Thoracic aorta (tissue), 2 donors: ENCODE results near the gene TMEM161A. TPM values are rescaled to one million over a fixed set of nuclear protein-coding genes. Genes with fewer than 3 reads are reported as not detected.

ENCODE experiments used
- ATAC-seq: fragments of 150-250 bp; one replicate; pipeline ENCODE4 v1.8.0; 2017; ENCODE audit warnings: low read depth; ENCODE audit not compliant: insufficient number of reproducible peaks, low FRiP score
- DNase-seq: peaks from one replicate; pipeline ENCODE4 v3.0.0-alpha.2; 2020; ENCODE audit warnings: low spot score
- H3K27ac ChIP-seq, 2 donors: fragments of 200-600 bp; sonication (generic); 1 replicate in 1 of 2; 2 replicates in 1 of 2; pipeline ENCODE4 v1.5.1; 2016; ENCODE audit warnings: mild to moderate bottlenecking in 2 of 2, moderate library complexity in 2 of 2
- H3K27me3 ChIP-seq: fragments of 200-600 bp; sonication (generic); replicated peaks from 2 replicates; pipeline ENCODE4 v1.6.0; 2016; ENCODE audit warnings: mild to moderate bottlenecking; ENCODE audit not compliant: insufficient read depth
- H3K36me3 ChIP-seq: fragments of 200-600 bp; sonication (generic); one replicate; pipeline ENCODE4 v1.5.1; 2016
- H3K4me1 ChIP-seq, 2 donors: fragments of 200-600 bp; sonication (generic); 1 replicate in 1 of 2; 2 replicates in 1 of 2; pipeline versions ENCODE4 v1.5.1 to v1.6.0; 2016; ENCODE audit warnings: low read depth in 2 of 2, mild to moderate bottlenecking in 1 of 2; ENCODE audit not compliant: control insufficient read depth in 1 of 2
- H3K4me3 ChIP-seq: fragments of 200-600 bp; sonication (generic); 2 replicates; pipeline ENCODE4 v1.5.1; 2016; ENCODE audit warnings: mild to moderate bottlenecking
- H3K9me3 ChIP-seq: fragments of 200-600 bp; sonication (generic); 2 replicates; pipeline ENCODE4 v1.5.1; 2016
- total RNA-seq, 2 donors: library from RNA; depleted of rRNA; stranded (reverse); fragments of >200 nt; gene quantifications; one replicate each; pipeline versions ENCODE4 v1.1.0 to v1.2.3, GENCODE V29; 2016
- TF ChIP-seq, protein P1 (sequence below): fragments of 200-600 bp; sonication (generic); IDR thresholded peaks from one replicate; pipeline ENCODE4 v1.5.1; 2019; ENCODE audit warnings: antibody characterized with exemption

Gene TMEM161A
- total RNA-seq, 2 donors from 2014 or later, result 13.8 to 14.4 TPM

DNA sequence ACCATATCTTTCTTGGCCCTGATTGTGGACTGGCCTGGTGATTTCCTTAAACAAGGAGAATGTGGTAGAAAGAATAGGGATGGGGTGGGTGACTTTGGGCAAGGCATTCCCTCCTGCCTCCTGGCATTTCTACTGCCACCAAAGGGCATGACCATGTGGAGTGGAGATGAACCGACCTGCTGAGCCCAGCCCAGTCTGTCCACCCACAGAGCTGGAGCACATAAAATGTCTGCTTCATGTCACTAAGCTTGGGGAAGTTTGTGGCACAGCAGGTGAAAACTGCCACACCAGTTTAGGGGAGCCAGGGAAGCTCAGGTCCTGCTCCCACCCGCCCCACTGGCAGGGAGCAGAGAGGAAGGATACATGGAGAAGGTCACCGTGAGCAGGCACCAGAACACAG, 6.3 kb downstream of the TMEM161A start:
- Histone ChIP-seq H3K27me3 (no peaks in the 10 kb centered on the region), H3K9me3 (peaks cover 9% of the 10 kb centered on the region), H3K4me3 (no peak overlapping the region), H3K4me1 (peaks cover under 1% of the 10 kb centered on the region in 2 donors), H3K36me3 (no peaks in the 10 kb centered on the region), H3K27ac (no peak overlapping the region)
- DNase-seq (no peak), ATAC-seq (no peak)
- TF ChIP-seq, protein P1, sequence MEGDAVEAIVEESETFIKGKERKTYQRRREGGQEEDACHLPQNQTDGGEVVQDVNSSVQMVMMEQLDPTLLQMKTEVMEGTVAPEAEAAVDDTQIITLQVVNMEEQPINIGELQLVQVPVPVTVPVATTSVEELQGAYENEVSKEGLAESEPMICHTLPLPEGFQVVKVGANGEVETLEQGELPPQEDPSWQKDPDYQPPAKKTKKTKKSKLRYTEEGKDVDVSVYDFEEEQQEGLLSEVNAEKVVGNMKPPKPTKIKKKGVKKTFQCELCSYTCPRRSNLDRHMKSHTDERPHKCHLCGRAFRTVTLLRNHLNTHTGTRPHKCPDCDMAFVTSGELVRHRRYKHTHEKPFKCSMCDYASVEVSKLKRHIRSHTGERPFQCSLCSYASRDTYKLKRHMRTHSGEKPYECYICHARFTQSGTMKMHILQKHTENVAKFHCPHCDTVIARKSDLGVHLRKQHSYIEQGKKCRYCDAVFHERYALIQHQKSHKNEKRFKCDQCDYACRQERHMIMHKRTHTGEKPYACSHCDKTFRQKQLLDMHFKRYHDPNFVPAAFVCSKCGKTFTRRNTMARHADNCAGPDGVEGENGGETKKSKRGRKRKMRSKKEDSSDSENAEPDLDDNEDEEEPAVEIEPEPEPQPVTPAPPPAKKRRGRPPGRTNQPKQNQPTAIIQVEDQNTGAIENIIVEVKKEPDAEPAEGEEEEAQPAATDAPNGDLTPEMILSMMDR, result no peak

DNA sequence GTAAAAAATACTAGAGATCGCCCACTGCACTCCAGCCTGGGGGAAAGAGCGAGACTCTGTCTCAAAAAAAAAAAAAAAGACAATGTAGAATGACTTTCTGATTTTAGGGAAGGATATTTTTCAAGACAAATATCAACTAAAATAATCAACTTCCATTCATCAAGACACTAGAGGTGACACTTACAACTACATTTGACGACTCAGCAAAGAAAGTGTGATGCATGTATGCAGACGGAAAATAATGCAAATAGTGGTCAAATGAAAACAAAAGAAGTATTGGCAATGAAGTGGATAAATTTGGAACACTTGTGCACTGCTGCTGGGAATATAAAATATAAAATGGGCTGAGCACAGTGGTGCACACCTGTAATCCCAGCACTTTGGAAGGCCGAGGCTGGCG, 12.2 kb downstream of the TMEM161A start:
- no peaks in the 10 kb centered on the region for H3K4me1 ChIP-seq
- no peak overlapping the region for H3K27ac ChIP-seq
- TF ChIP-seq, protein P1, result no peak
- H3K27me3 ChIP-seq, result no peaks in the 10 kb centered on the region
- DNase-seq, result no peak
- no peaks in the 10 kb centered on the region for H3K9me3 ChIP-seq
- peaks cover 5% of the 10 kb centered on the region for H3K36me3 ChIP-seq
- H3K4me3 ChIP-seq, result no peak overlapping the region
- ATAC-seq, result no peak

DNA sequence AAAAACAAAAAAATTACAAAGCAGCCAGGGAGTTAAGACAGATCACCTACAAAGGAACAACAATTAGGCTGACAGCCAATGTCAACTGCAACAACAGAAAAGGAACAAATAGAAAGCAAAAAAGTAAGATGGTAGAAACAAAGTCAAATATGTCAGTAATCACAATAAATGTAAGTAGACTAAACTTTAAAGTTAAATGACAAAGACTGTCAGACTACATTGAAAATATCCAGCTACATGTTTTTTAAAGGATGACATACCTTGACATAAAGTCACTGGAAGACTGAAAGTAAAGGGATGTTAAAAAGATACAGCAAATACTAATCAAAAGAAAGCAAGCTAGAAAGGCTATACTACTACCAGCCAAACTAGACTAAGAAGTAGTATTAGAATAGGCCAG, 14.9 kb downstream of the TMEM161A start:
- H3K36me3 ChIP-seq, result peaks cover 13% of the 10 kb centered on the region
- no peak for ATAC-seq
- H3K27me3 ChIP-seq, result no peaks in the 10 kb centered on the region
- H3K27ac ChIP-seq, result no peak overlapping the region
- H3K4me1 ChIP-seq, result no peaks in the 10 kb centered on the region
- TF ChIP-seq, protein P1, result no peak
- DNase-seq, result no peak
- H3K4me3 ChIP-seq, result no peak overlapping the region
- H3K9me3 ChIP-seq, result no peaks in the 10 kb centered on the region

DNA sequence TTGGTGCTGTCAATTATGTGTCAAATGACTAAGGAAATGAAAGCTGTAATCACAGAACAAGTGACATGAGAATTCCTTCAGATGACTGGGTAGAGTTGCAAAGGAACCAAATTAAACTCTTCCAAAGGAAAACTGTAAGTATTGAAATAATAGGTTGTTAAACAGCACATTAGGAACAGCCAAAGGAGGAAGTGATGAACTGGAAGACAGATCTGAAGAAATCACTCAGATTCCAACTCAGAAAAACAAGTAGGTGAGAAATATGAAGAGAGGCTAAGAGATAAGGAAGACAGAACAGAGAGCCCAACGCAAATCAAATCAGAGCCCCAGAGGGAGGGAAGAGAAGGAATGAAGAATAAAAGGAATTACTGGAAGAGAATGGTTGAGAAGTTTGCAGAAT, 15.4 kb downstream of the TMEM161A start:
- TF ChIP-seq, protein P1, result no peak

DNA sequence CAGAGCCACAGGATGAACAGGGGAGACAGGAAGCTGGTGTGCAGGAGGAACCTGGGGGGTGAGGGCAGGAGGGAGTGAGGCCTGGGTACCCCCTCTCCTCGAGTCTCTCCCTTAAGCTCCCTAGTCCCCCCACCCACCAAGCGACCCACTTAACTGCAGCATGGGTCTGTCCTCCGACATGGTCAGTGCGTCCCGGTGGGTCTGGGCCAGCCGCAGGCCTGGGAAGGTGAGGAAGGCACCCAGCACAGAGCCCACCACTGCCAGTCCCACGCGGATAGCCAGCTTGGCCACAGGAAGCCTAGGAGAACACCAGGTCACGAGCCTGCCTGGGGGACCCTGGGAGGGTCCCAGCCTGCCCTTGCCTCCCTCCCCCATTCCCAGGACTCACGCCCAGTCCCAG, 16.9 kb downstream of the TMEM161A start:
- DNase-seq, result no peak
- TF ChIP-seq, protein P1, result no peak
- Histone ChIP-seq H3K4me1 (no peaks in the 10 kb centered on the region), H3K36me3 (peaks cover 13% of the 10 kb centered on the region), H3K27ac (no peak overlapping the region), H3K27me3 (no peaks in the 10 kb centered on the region), H3K9me3 (no peaks in the 10 kb centered on the region), H3K4me3 (no peak overlapping the region)
- ATAC-seq, result no peak

More for the DNA sequence above, 15.4 kb downstream of the TMEM161A start:
- Histone ChIP-seq H3K9me3 (no peaks in the 10 kb centered on the region), H3K27me3 (no peaks in the 10 kb centered on the region), H3K27ac (no peak overlapping the region), H3K4me1 (no peaks in the 10 kb centered on the region), H3K36me3 (peaks cover 13% of the 10 kb centered on the region), H3K4me3 (no peak overlapping the region)
- DNase-seq, result no peak
- no peak for ATAC-seq
